ENCODE measurements around the gene APMAP. TPM values are rescaled to one million over a fixed set of nuclear protein-coding genes. Genes with fewer than 3 reads are reported as not detected.
A peak's percentile ranks its signal among the peaks of the same experiment; 100 is the strongest.

The APMAP gene
- total RNA-seq, 4 donors from 2014 or later, result 24.2 to 108 (median 29.3) TPM

GRCh38 chr20:25014816-25015215 is 22.3 kb upstream of the APMAP start:
- no peak overlapping the region for H3K27ac ChIP-seq
- no peak overlapping the region for H3K4me3 ChIP-seq
- H3K27me3 ChIP-seq, result no peaks in the 10 kb centered on the region
- in situ Hi-C loops (cut with MboI; ENCODE audit: low sequenced_read_pairs in 4 of 4), result no loop called here
- TF ChIP-seq CTCF (IDR thresholded peaks at IDR 0.05 in 4 of 5, conservative IDR thresholded peaks at IDR 0.05 in 1 of 5) (no peak), POLR2A (IDR thresholded peaks at IDR 0.05) (no peak)
- peaks cover 15 to 26% of the 10 kb centered on the region in 2 donors for H3K4me1 ChIP-seq
- ATAC-seq (no peak), DNase-seq (no peak)
- H3K9me3 ChIP-seq, result no peaks in the 10 kb centered on the region
- intact Hi-C loops (cut with DNase I; ENCODE audit: low total_unique reads), result no loop called here
- peaks cover 0 to 17% of the 10 kb centered on the region in 2 donors for H3K36me3 ChIP-seq

- Histone ChIP-seq H3K36me3 (peaks cover 0 to 22% of the 10 kb centered on the region in 2 donors), H3K4me1 (peaks cover 15 to 26% of the 10 kb centered on the region in 2 donors), H3K4me3 (no peak overlapping the region), H3K27ac (peak overlapping the region in 1 of 4 donors; percentile 56), H3K9me3 (no peaks in the 10 kb centered on the region), H3K27me3 (no peaks in the 10 kb centered on the region)
- TF ChIP-seq POLR2A (IDR thresholded peaks at IDR 0.05), result no peak
- TF ChIP-seq CTCF (IDR thresholded peaks at IDR 0.05 in 4 of 5, conservative IDR thresholded peaks at IDR 0.05 in 1 of 5), result no peak
- in situ Hi-C loops (cut with MboI; ENCODE audit: low sequenced_read_pairs in 4 of 4) (no loop called here), intact Hi-C loops (cut with DNase I; ENCODE audit: low total_unique reads) (no loop called here)
- ATAC-seq (no peak), DNase-seq (no peak)
These were observed 21.2 kb upstream of the APMAP start for GRCh38 chr20:25013478-25014380.

- Histone ChIP-seq H3K4me3 (no peak overlapping the region), H3K4me1 (peaks cover 15 to 23% of the 10 kb centered on the region in 2 donors), H3K27me3 (no peaks in the 10 kb centered on the region), H3K27ac (peak overlapping the region; percentile 56 to 73 (median 64)), H3K36me3 (peaks cover 0 to 32% of the 10 kb centered on the region in 2 donors), H3K9me3 (no peaks in the 10 kb centered on the region)
- DNase-seq, result no peak
- no peak for TF ChIP-seq CTCF (IDR thresholded peaks at IDR 0.05 in 4 of 5, conservative IDR thresholded peaks at IDR 0.05 in 1 of 5)
- no peak for TF ChIP-seq POLR2A (IDR thresholded peaks at IDR 0.05)
- no peak for ATAC-seq
- intact Hi-C loops (cut with DNase I; ENCODE audit: low total_unique reads), result no loop called here
- in situ Hi-C loops (cut with MboI; ENCODE audit: low sequenced_read_pairs in 4 of 4), result no loop called here
These were observed 20.2 kb upstream of the APMAP start for GRCh38 chr20:25012616-25013189.

GRCh38 chr20:25011831-25012241 is 19.3 kb upstream of the APMAP start:
- H3K27me3 ChIP-seq, result no peaks in the 10 kb centered on the region
- H3K4me3 ChIP-seq, result no peak overlapping the region
- peaks cover 15 to 20% of the 10 kb centered on the region in 2 donors for H3K4me1 ChIP-seq
- peak overlapping the region; percentile 56 to 73 (median 64) for H3K27ac ChIP-seq
- ATAC-seq (peak; percentile 81 to 94), DNase-seq (peak; percentile 67 to 92)
- H3K36me3 ChIP-seq, result peaks cover 0 to 41% of the 10 kb centered on the region in 2 donors
- H3K9me3 ChIP-seq, result no peaks in the 10 kb centered on the region
- intact Hi-C loops (cut with DNase I; ENCODE audit: low total_unique reads), result no loop called here
- in situ Hi-C loops (cut with MboI; ENCODE audit: low sequenced_read_pairs in 4 of 4), result no loop called here
- TF ChIP-seq POLR2A (IDR thresholded peaks at IDR 0.05), result no peak
- no peak for TF ChIP-seq CTCF (IDR thresholded peaks at IDR 0.05 in 4 of 5, conservative IDR thresholded peaks at IDR 0.05 in 1 of 5)

All from gastrocnemius medialis (tissue), 4 donors.